IMR-90 (cell line): Measurements from ENCODE around the gene CSH2. TPM values are rescaled to one million over a fixed set of nuclear protein-coding genes. Genes with fewer than 3 reads are reported as not detected.
"Not testable (repeated sequence)": the region's sequence is repeated elsewhere in the genome, so short reads cannot be mapped to it uniquely, and the experiment has no call there.

Experiments
- ATAC-seq: fragments of 200-7000 bp; cut with Tn5 transposase; 2 replicates; pipeline ENCODE4 v1.9.1; 2020; ENCODE audit warnings: low read depth, mild to moderate bottlenecking, moderate library complexity
- BruUV-seq: library from RNA; stranded (reverse); fragments of 400-500 nt; replicated peaks from 2 replicates; lab custom pipeline; 2021; lab: Mats Ljungman, UMichigan
- CTCF ChIA-PET: fragments of 300-600 bp; formaldehyde crosslinking; extraction: SDS; loops from one replicate; lab custom pipeline; 2021; ENCODE audit warnings: antibody characterized with exemption; lab: Yijun Ruan, JAX
- POLR2A ChIA-PET: fragments of 300-600 bp; sonication (Branson Sonifier 250); formaldehyde crosslinking; loops from one replicate; lab custom pipeline; 2022; ENCODE audit warnings: antibody characterized with exemption; ENCODE audit not compliant: unreplicated experiment; lab: Charles Lee
- DNase-seq: peaks from one replicate; pipeline ENCODE4 v3.0.0; 2013
- H2AFZ ChIP-seq: replicated peaks from 2 replicates; pipeline ENCODE3; 2013; ENCODE audit warnings: low read length, mild to moderate bottlenecking; ENCODE audit not compliant: poor library complexity
- H2AK5ac ChIP-seq: 2 replicates; pipeline ENCODE4 v1.6.1; 2013; ENCODE audit warnings: low read depth, low read length, inconsistent platforms
- H2AK9ac ChIP-seq: replicated peaks from 2 replicates; pipeline ENCODE3; 2013; ENCODE audit warnings: mild to moderate bottlenecking, low read depth, low read length, moderate library complexity; ENCODE audit not compliant: poor library complexity
- H2BK120ac ChIP-seq: 2 replicates; pipeline ENCODE4 v1.6.1; 2013; ENCODE audit warnings: low read depth, low read length, inconsistent platforms
- H2BK15ac ChIP-seq: 3 replicates; pipeline ENCODE4 v1.6.1; 2013; ENCODE audit warnings: low read depth, low read length, inconsistent platforms
- H2BK20ac ChIP-seq: 2 replicates; pipeline ENCODE4 v1.6.1; 2013; ENCODE audit warnings: low read depth, mild to moderate bottlenecking, inconsistent platforms, low read length, moderate library complexity
- H2BK5ac ChIP-seq: 2 replicates; pipeline ENCODE4 v1.6.1; 2013; ENCODE audit warnings: mild to moderate bottlenecking, low read depth, low read length, inconsistent platforms; ENCODE audit not compliant: poor library complexity, severe bottlenecking
- H3K14ac ChIP-seq: replicated peaks from 2 replicates; pipeline ENCODE4 v1.6.1; 2013; ENCODE audit warnings: low read depth, low read length, inconsistent platforms
- H3K18ac ChIP-seq: 2 replicates; pipeline ENCODE4 v1.6.1; 2013; ENCODE audit warnings: low read depth, low read length, control low read depth
- H3K23ac ChIP-seq: 2 replicates; pipeline ENCODE4 v1.6.1; 2013; ENCODE audit warnings: low read depth, low read length, inconsistent platforms
- H3K27ac ChIP-seq: 2 replicates; pipeline ENCODE4 v1.5.1; 2013; ENCODE audit warnings: mild to moderate bottlenecking, control low read depth, low read length; ENCODE audit not compliant: insufficient read depth
- H3K27me3 ChIP-seq: 2 replicates; pipeline ENCODE4 v1.6.1; 2013; ENCODE audit warnings: low read length; ENCODE audit not compliant: control insufficient read depth, insufficient read depth
- H3K36me3 ChIP-seq: 2 replicates; pipeline ENCODE4 v1.6.1; 2013; ENCODE audit warnings: low read length, mixed read lengths; ENCODE audit not compliant: control insufficient read depth, insufficient read depth
- H3K4ac ChIP-seq: 2 replicates; pipeline ENCODE4 v1.6.1; 2013; ENCODE audit warnings: low read depth, low read length, inconsistent platforms
- H3K4me1 ChIP-seq: 2 replicates; pipeline ENCODE4 v1.6.1; 2013; ENCODE audit warnings: low read length, mixed read lengths; ENCODE audit not compliant: control insufficient read depth, insufficient read depth
- H3K4me2 ChIP-seq: 2 replicates; pipeline ENCODE4 v1.6.1; 2013; ENCODE audit warnings: low read depth, mild to moderate bottlenecking, control low read depth, low read length, moderate library complexity
- H3K4me3 ChIP-seq: 2 replicates; pipeline ENCODE4 v1.5.1; 2013; ENCODE audit warnings: low read depth, mild to moderate bottlenecking, control low read depth, low read length, moderate library complexity; ENCODE audit not compliant: insufficient read depth
- H3K56ac ChIP-seq: 2 replicates; pipeline ENCODE4 v1.6.1; 2013; ENCODE audit warnings: low read length, inconsistent platforms; ENCODE audit not compliant: insufficient read depth; ENCODE audit errors: extremely low read depth
- H3K79me1 ChIP-seq, 2 experiments: 2 replicates each; pipeline ENCODE4 v1.6.1; 2013; ENCODE audit warnings: low read length in 2 of 2, inconsistent platforms in 1 of 2, low read depth in 1 of 2
- H3K9ac ChIP-seq: 2 replicates; pipeline ENCODE4 v1.6.1; 2013; ENCODE audit warnings: low read depth, low read length, control low read depth
- H3K9me1 ChIP-seq: 2 replicates; pipeline ENCODE4 v1.6.1; 2013; ENCODE audit warnings: low read length, inconsistent platforms; ENCODE audit not compliant: insufficient read depth
- H3K9me3 ChIP-seq: 2 replicates; pipeline ENCODE4 v1.6.1; 2013; ENCODE audit warnings: low read length; ENCODE audit not compliant: control insufficient read depth, insufficient read depth
- H4K20me1 ChIP-seq: 2 replicates; pipeline ENCODE4 v1.6.1; 2013; ENCODE audit warnings: low read length, inconsistent platforms; ENCODE audit not compliant: insufficient read depth
- H4K5ac ChIP-seq: 2 replicates; pipeline ENCODE4 v1.6.1; 2013; ENCODE audit warnings: mild to moderate bottlenecking, low read depth, low read length, control low read depth
- H4K8ac ChIP-seq, 2 experiments: 2 replicates each; pipeline ENCODE4 v1.6.1; 2013; ENCODE audit warnings: low read depth in 2 of 2, low read length in 2 of 2, control low read depth in 1 of 2, inconsistent platforms in 1 of 2
- H4K91ac ChIP-seq: 2 replicates; pipeline ENCODE4 v1.6.1; 2013; ENCODE audit warnings: low read depth, low read length, inconsistent platforms; ENCODE audit not compliant: insufficient read depth
- WGBS, 2 experiments: methylation state at CpG; one replicate each; pipeline versions ENCODE4 v1.1.5 to v1.1.7; 2013; ENCODE audit warnings: missing lambda C conversion rate in 2 of 2; ENCODE audit not compliant: insufficient read length in 1 of 2; ENCODE audit errors: extremely low coverage in 2 of 2; 5-methylcytosine and 5-hydroxymethylcytosine counted together
- dilution Hi-C: fragments of 300-500 bp; cut with HindIII; formaldehyde crosslinking; loops from one replicate; pipeline ENCODE4 v1.14.3; 2018; ENCODE audit warnings: low sequenced_read_pairs; ENCODE audit not compliant: unreplicated experiment
- in situ Hi-C: fragments of 300-500 bp; cut with MboI; formaldehyde crosslinking; loops from 3 replicates; pipeline ENCODE4 v1.14.3; 2019; ENCODE audit warnings: low sequenced_read_pairs, inconsistent platforms, mixed read lengths
- intact Hi-C: fragments of 100-400 bp; cut with micrococcal nuclease; formaldehyde crosslinking; loops from 2 replicates; pipeline ENCODE4 v1.10.0; 2022
- polyA plus RNA-seq, 3 experiments: library from polyadenylated mRNA; depleted of rRNA; stranded (reverse); fragments of >200 nt; gene quantifications; 2 replicates each; pipeline ENCODE4 v1.2.3, GENCODE V29; 2012; ENCODE audit warnings: low replicate concordance in 1 of 3
- total RNA-seq: library from RNA; depleted of rRNA; stranded (reverse); fragments of >200 nt; gene quantifications from 2 replicates; pipeline ENCODE4 v1.2.3, GENCODE V29; 2012

Gene CSH2
- total and polyA plus RNA-seq, 2 of the 4 experiments (the other 2 are of a cell fraction) = not detected

DNA sequence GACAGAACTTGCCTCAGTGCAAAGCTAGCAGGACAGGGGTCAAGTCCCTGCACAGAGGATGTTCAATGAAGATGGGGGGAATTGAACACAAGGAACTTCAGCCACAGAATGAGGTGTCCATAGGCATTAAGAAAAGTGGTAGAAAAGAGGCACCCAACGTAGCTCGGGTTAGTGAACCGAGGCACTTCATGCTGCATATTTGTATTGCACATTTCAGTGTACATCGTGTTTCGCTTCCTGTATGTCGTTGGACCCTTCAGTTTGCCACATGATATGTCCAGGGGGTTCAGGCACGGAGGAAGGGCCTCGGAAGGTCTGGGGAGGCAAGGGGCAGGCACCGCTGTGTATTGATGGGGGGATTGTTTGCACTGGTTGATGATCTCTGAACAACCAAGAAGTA lies 4.9 kb upstream of the CSH2 start:
- H3K23ac ChIP-seq, H2BK20ac ChIP-seq, intact Hi-C loops, H3K18ac ChIP-seq, H3K9ac ChIP-seq, H3K14ac ChIP-seq, H3K9me3 ChIP-seq, H3K4ac ChIP-seq, H3K27ac ChIP-seq, H3K4me1 ChIP-seq, H2BK15ac ChIP-seq, H2AFZ ChIP-seq, H2BK5ac ChIP-seq, CTCF ChIA-PET, H2AK5ac ChIP-seq, H3K9me1 ChIP-seq, H4K8ac ChIP-seq, H4K5ac ChIP-seq, DNase-seq, H3K4me2 ChIP-seq, H3K79me1 ChIP-seq, in situ Hi-C loops, dilution Hi-C loops, H2AK9ac ChIP-seq, H4K91ac ChIP-seq, H3K56ac ChIP-seq, BruUV-seq, ATAC-seq, H3K36me3 ChIP-seq, POLR2A ChIA-PET, H3K4me3 ChIP-seq, H4K20me1 ChIP-seq, H2BK120ac ChIP-seq: not testable (repeated sequence)
- WGBS, 2 experiments = 100% methylated on average over 1 of the region's 9 CpGs; no CpG with 5 or more reads in 1 of the 2 experiments
- H3K27me3 ChIP-seq = peaks cover 24% of the 10 kb centered on the region

DNA sequence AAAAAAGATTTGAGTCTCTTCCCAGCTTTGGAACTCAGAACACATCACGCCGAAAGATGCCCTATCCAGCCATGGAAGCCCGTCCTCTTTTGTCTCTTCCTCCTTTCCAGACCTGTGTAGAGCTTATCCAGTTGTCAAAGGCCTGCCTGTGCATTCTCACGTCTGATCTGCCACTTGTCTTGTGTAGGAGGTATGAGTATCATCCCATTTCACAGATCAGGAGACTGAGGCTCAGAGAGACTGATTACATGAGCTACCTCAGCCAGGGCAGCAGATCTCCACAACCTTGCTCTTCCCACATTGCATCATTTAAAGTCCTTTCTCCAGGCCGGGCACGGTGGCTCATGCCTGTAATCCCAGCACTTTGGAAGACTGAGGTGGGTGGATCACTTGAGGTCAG lies 1.2 kb upstream of the CSH2 start:
- H2AFZ ChIP-seq, H2BK15ac ChIP-seq, H3K79me1 ChIP-seq, DNase-seq, H3K4ac ChIP-seq, H4K20me1 ChIP-seq, intact Hi-C loops, H3K4me1 ChIP-seq, H2BK20ac ChIP-seq, H3K18ac ChIP-seq, H2BK5ac ChIP-seq, H3K9ac ChIP-seq, H2AK9ac ChIP-seq, in situ Hi-C loops, H4K91ac ChIP-seq, dilution Hi-C loops, H3K4me2 ChIP-seq, H3K9me1 ChIP-seq, ATAC-seq, H4K8ac ChIP-seq, H3K14ac ChIP-seq, H3K4me3 ChIP-seq, H3K36me3 ChIP-seq, POLR2A ChIA-PET, BruUV-seq, H2AK5ac ChIP-seq, H2BK120ac ChIP-seq, H3K9me3 ChIP-seq, H3K27ac ChIP-seq, H3K56ac ChIP-seq, H4K5ac ChIP-seq, H3K23ac ChIP-seq: not testable (repeated sequence)
- WGBS, 2 experiments = no CpG with 5 or more reads among the region's 6 CpGs
- CTCF ChIA-PET = interaction anchor here (0.6 kb wide), 1 partner anchor 31 kb away, joined by 5 read pairs; no protein-coding TSS in a partner anchor
- peaks cover 17% of the 10 kb centered on the region for H3K27me3 ChIP-seq
